ENCODE results near the gene PTPRS. TPM values are rescaled to one million over a fixed set of nuclear protein-coding genes. Genes with fewer than 3 reads are reported as not detected.

PTPRS gene
- total RNA-seq, 1 donor = 193 TPM

GRCh38 chr19:5296457-5297271 is 43.9 kb downstream of the PTPRS start:
- DNase-seq (ENCODE audit: low read depth) = no peak
- TF ChIP-seq CTCF (IDR thresholded peaks at IDR 0.05; ENCODE audit: insufficient read depth, low read length) = no peak
- H3K4me3 ChIP-seq (ENCODE audit: low read depth, low read length) = no peak overlapping the region

- H3K4me3 ChIP-seq (ENCODE audit: low read depth, low read length) = no peak overlapping the region
- no peak for TF ChIP-seq CTCF (IDR thresholded peaks at IDR 0.05; ENCODE audit: insufficient read depth, low read length)
- DNase-seq (ENCODE audit: low read depth) = no peak
Observed at GRCh38 chr19:5296021-5296420, 44.6 kb downstream of the PTPRS start.

DNA sequence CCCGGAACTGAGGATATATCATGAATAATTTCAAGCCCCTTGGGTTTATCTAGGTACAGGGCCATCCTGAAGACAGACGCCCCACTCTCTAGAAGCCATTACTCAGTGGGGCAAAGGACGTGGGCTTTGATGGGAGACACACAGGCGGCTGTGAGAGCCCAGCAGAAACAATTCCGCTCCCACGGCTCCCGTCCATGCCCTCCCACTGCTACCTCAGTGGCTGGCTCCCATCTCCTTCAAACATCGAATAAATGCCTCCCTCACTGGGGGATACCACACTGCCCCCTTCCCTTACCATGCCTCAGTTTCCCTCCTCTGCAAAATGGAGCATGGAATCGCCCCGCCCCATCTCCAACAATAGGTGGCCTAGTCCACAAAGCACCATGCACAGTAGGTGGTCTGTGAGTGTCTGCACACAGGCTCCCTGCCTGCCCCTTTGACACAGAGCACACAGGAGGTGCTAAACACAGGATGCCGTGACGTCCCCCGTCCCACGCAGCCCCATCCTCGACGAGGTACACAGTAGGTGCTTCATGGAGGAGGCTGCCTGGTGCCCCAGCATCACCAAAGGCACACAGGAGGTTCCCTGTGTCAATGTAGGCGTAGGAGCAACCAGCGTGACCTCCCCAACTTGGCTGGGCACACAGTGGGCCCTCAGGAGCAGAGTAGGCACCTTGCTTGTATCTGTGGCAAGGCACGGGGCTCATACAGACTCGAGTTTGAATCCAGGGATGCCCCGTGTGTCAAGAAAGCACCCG is 46.0 kb downstream of the PTPRS start:
- H3K4me3 ChIP-seq (ENCODE audit: low read depth, low read length) = no peak overlapping the region
- TF ChIP-seq CTCF (IDR thresholded peaks at IDR 0.05; ENCODE audit: insufficient read depth, low read length) = no peak
- no peak for DNase-seq (ENCODE audit: low read depth)

- peak; percentile 30 for DNase-seq (ENCODE audit: low read depth)
- H3K4me3 ChIP-seq (ENCODE audit: low read depth, low read length) = peak overlapping the region; percentile 76
- TF ChIP-seq CTCF (IDR thresholded peaks at IDR 0.05; ENCODE audit: insufficient read depth, low read length) = no peak
Observed at GRCh38 chr19:5293612-5294378, 46.8 kb downstream of the PTPRS start.

DNA sequence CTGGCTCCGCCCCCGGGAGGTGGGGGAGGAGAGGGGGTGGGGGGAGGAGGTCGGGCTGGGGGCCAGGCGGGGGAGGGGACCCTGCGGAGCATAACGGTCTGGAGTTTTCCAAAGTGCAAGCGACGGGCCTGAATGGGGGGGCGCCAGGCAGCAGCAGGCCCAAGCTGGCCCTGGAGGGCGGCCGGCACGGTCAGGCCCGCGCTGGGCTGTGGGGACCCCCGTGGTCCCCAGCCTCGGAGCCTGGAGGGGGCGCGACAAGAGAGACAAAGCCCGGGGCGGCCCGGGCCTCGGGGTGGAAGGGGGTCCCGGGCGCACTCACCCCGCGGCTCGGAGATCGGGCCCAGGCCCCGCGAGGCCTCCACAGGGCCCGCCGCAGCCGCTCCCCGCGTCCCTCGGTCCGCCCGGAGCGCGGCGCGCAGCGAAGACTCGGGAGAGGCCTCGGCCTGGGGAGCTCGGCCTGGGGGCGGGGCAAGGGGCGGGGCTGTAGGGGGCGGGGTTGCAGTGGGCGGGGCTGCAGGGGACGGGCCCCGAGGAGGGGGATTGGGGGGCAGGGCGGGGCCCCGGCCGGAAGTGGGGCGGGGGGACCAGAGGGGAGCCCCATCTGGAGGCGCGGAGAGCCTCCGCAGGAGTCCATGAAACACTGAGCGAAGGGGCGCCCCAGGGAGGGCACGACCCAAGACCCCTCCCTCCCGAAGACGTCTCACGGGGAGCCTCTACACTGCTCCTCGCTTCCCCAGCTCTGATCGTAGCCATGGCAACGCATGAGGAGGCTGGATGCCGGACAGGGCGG is 47.6 kb downstream of the PTPRS start:
- DNase-seq (ENCODE audit: low read depth) = peak; percentile 70
- no peak for TF ChIP-seq CTCF (IDR thresholded peaks at IDR 0.05; ENCODE audit: insufficient read depth, low read length)
- peak overlapping the region; percentile 85 for H3K4me3 ChIP-seq (ENCODE audit: low read depth, low read length)

GRCh38 chr19:5292453-5292821 is 48.2 kb downstream of the PTPRS start:
- no peak for TF ChIP-seq CTCF (IDR thresholded peaks at IDR 0.05; ENCODE audit: insufficient read depth, low read length)
- H3K4me3 ChIP-seq (ENCODE audit: low read depth, low read length) = peak overlapping the region; percentile 85
- no peak for DNase-seq (ENCODE audit: low read depth)

Measured in fibroblast of the aortic adventitia (primary cell).